Epithelial cell of proximal tubule (primary cell): ENCODE data around the gene KRTAP24-1. TPM values are rescaled to one million over a fixed set of nuclear protein-coding genes. Genes with fewer than 3 reads are reported as not detected.
A peak's percentile ranks its signal among the peaks of the same experiment; 100 is the strongest.

ENCODE experiments used
- DNase-seq: peaks from one replicate; pipeline ENCODE4 v3.0.0-alpha.2; 2011; ENCODE audit warnings: low read depth
- H3K4me3 ChIP-seq: 2 replicates; pipeline ENCODE4 v1.5.1; 2011; ENCODE audit warnings: low read depth, mild to moderate bottlenecking, low read length
- CTCF ChIP-seq: conservative IDR thresholded peaks from 2 replicates; pipeline ENCODE4 v1.5.1; 2012; ENCODE audit warnings: low read depth, mild to moderate bottlenecking, low read length
- total RNA-seq: library from RNA; depleted of rRNA; stranded (reverse); fragments of >200 nt; gene quantifications from 2 replicates; pipeline ENCODE4 v1.2.3, GENCODE V29; 2015

Gene KRTAP24-1
- total RNA-seq, 1 donor from 2014 or later = not detected

GRCh38 chr21:30305136-30305535 lies 22.4 kb upstream of the KRTAP24-1 start:
- no peak overlapping the region for H3K4me3 ChIP-seq
- no peak for DNase-seq
- TF ChIP-seq CTCF = no peak

GRCh38 chr21:30289215-30289614 lies 6.5 kb upstream of the KRTAP24-1 start, which contains the start of gene KRTAP25-1:
TSS of gene KRTAP25-1 (minus strand) at chr21:30289514. CDS start at chr21:30289490, 24 bp downstream.
- no peak within 1 kb of the TSS for H3K4me3 ChIP-seq
- no peak for DNase-seq
- no peak for TF ChIP-seq CTCF

GRCh38 chr21:30271611-30272010 lies 11.1 kb downstream of the KRTAP24-1 start:
- TF ChIP-seq CTCF = no peak
- DNase-seq = no peak
- H3K4me3 ChIP-seq = no peak overlapping the region

GRCh38 chr21:30271156-30271555 lies 11.6 kb downstream of the KRTAP24-1 start:
- TF ChIP-seq CTCF = no peak
- no peak overlapping the region for H3K4me3 ChIP-seq
- DNase-seq = no peak

- DNase-seq = no peak
- TF ChIP-seq CTCF = no peak
- no peak overlapping the region for H3K4me3 ChIP-seq
Observed at GRCh38 chr21:30269803-30270530, 12.8 kb downstream of the KRTAP24-1 start.

GRCh38 chr21:30268608-30269197 lies 14.0 kb downstream of the KRTAP24-1 start:
- no peak overlapping the region for H3K4me3 ChIP-seq
- TF ChIP-seq CTCF = peak; percentile 17
- no peak for DNase-seq
